WI38 (cell line): ENCODE results near the gene SMO.
"Not testable (repeated sequence)": the region's sequence is repeated elsewhere in the genome, so short reads cannot be mapped to it uniquely, and the experiment has no call there.

Experiments
- H3K4me3 ChIP-seq: 2 replicates; pipeline ENCODE4 v1.5.1; 2011; ENCODE audit warnings: low read depth, mild to moderate bottlenecking, control low read depth, low read length
- CTCF ChIP-seq: IDR thresholded peaks from 2 replicates; pipeline ENCODE4 v1.5.1; 2012; ENCODE audit warnings: low read depth, mild to moderate bottlenecking, control low read depth, low read length

Gene SMO

GRCh38 chr7:129247087-129247486 is 58.7 kb downstream of the SMO start:
- H3K4me3 ChIP-seq: no peak overlapping the region
- TF ChIP-seq CTCF: no peak

- TF ChIP-seq CTCF: no peak
- no peak overlapping the region for H3K4me3 ChIP-seq
Observed at GRCh38 chr7:129252128-129252527, 63.7 kb downstream of the SMO start.

GRCh38 chr7:129252603-129253002 is 64.2 kb downstream of the SMO start:
- H3K4me3 ChIP-seq: not testable (repeated sequence)

GRCh38 chr7:129255800-129256199 is 67.4 kb downstream of the SMO start:
- TF ChIP-seq CTCF: no peak
- H3K4me3 ChIP-seq: no peak overlapping the region

GRCh38 chr7:129256221-129256620 is 67.8 kb downstream of the SMO start:
- no peak overlapping the region for H3K4me3 ChIP-seq
- TF ChIP-seq CTCF: no peak

- no peak for TF ChIP-seq CTCF
- H3K4me3 ChIP-seq: no peak overlapping the region
Observed at GRCh38 chr7:129257168-129257567, 68.7 kb downstream of the SMO start.

GRCh38 chr7:129258649-129259389 is 70.4 kb downstream of the SMO start:
- no peak overlapping the region for H3K4me3 ChIP-seq
- TF ChIP-seq CTCF: no peak

GRCh38 chr7:129262324-129262723 is 73.9 kb downstream of the SMO start:
- TF ChIP-seq CTCF: no peak
- H3K4me3 ChIP-seq: no peak overlapping the region
